GM19397 (cell line): ENCODE measurements around the gene RSAD1.

Source experiments
- ATAC-seq: cut with Tn5 transposase; IDR thresholded peaks from one replicate; pipeline ENCODE4 v1.9.1; 2021; ENCODE audit warnings: mild to moderate bottlenecking, moderate library complexity; ENCODE audit not compliant: unreplicated experiment

The RSAD1 gene

DNA sequence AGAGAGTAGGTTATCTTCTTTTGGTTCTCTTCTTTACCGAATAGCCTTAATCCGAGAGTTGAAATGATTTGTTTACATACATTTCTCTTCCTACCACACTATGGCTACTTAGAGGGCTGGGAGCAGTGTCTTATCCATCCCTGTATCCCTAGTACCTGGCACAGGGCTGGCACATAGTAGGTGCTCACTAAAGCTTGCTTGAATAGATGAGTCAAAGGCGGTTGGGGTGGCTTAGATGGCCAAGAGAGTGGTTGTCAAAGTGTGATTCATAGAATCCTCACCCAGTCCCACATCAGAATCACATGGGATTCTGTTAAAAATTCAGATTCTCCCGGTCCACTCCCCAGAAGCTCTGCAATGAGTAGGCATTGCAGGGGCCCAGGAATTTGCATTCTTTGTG lies 21.0 kb upstream of the RSAD1 start:
- ATAC-seq, result no peak

- ATAC-seq, result no peak
Observed at GRCh38 chr17:50458270-50458669, 20.4 kb upstream of the RSAD1 start.

- no peak for ATAC-seq
Observed at GRCh38 chr17:50458701-50459676, 19.7 kb upstream of the RSAD1 start.

DNA sequence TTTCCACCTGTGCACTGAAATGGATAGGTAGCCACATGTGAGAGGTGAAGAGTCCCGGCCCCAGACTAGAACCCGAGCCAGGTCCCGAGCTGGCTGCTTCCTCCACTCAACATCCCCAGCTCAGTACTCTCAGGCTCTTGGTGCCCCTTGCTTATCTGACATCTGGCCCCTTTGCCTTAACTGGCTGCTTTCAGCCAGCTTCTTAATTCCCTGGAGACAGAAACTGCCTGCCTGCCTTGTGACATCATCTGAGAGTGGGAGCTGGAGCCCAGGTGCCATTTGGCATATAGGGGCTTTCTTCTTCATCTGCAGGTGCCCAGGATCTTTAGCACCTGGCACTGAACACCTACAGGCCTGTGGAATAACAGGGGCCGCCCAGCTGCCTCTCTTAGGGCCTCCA lies 18.9 kb upstream of the RSAD1 start:
- no peak for ATAC-seq

DNA sequence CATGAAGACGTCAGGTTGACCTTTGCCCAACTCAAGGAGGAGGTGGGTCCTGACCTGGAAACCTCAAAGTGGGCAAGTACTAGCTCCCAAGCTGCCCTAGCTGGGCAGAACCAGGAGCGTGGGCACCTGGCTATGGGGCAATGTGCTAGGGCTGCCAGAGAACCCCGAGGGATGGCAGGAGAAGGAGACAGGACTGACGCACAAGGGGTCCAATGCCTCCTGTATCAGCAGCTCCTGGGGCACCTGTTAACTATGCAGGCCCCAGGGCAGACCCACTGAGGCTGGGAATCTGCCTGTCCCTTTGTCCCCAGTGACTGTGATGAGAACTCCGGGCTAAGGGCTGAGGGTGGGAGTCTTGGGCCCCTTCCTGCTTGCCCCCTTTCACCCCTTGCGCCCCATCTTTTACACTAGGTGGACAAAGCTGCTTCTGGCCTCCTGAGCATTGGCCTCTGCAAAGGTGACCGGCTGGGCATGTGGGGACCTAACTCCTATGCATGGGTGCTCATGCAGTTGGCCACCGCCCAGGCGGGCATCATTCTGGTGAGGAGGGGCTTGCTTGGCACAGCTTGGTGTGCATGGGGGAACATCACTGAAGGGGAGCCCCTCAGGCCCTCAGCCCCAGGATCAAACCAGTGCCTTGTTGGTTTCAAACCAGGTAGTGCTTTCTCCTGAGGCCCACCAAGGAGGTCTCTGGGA lies 17.7 kb upstream of the RSAD1 start:
- ATAC-seq, result no peak

- ATAC-seq, result no peak
Observed at GRCh38 chr17:50461550-50462132, 17.0 kb upstream of the RSAD1 start.

DNA sequence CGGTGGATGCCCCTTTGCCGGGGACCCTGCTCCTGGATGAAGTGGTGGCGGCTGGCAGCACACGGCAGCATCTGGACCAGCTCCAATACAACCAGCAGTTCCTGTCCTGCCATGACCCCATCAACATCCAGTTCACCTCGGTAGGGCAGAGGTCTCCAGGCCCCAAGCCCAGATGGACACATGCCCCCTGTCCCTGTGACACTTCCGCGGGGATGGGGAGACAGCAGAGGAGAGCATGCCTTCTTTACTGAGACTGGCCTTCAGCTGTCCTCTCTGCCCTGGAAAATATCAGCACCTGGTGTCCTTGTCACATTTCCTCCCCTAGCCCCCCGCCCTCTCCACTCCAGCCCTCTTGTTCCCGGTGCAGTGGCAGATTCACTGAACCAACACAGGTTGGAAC lies 16.2 kb upstream of the RSAD1 start:
- ATAC-seq, result no peak

DNA sequence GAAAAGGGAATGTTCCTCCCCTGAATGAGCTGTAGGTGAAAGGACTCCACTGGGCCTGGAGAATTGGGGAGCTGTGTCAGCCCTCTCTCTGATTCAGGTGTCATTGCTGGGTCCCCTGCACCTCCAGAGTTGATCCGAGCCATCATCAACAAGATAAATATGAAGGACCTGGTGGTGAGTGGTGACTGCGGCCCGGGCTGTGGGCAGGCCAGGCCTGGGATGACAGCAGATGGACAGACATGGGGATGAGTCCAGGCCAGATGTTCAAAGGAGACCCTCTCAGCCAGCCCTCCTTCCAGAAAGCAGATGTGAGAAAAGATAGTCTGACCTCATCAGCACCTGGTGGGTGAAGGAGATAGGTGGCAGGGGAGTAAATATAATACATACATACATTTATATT lies 14.5 kb upstream of the RSAD1 start:
- ATAC-seq, result no peak

DNA sequence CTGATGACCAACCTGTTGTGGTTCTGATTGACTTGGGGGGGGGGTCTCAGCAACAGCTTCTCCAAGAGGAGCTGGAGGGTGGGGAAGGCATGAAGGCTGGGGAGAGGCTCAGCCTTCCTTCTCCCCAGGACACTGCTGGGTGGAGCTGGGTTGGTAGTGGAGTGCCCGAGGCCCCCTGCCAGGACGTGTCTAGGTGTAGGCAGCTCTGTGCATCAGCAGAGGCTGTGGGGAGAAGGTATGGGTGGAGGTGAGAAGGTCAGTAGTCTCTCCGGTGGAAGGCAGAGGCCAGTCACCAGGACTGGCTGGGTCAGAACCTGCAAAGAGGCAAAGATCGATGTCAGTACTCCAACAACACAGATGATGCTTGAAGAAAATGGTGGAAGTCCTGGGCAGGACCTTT lies 13.9 kb upstream of the RSAD1 start:
- no peak for ATAC-seq

DNA sequence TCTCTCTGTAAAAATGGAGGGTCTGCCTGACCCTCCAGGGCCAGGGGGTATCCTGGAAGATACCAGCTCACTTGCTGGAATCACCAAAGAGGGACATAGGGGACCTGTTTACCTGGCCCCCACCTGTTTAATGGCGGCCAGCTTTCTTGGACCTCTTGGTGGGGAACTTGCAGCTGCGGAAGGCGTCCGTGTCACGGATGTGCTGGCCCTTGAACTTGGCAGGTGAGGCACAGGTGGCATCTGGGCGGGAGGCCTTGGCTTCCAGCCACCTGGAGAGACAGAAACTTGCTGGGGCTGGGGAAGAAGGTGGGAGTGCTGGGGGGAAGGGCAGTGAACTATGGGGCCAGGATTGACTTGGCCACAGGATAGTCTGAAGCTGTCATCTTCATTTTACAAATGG lies 13.5 kb upstream of the RSAD1 start:
- ATAC-seq, result no peak

GRCh38 chr17:50465635-50466034 lies 13.0 kb upstream of the RSAD1 start:
- ATAC-seq, result no peak

DNA sequence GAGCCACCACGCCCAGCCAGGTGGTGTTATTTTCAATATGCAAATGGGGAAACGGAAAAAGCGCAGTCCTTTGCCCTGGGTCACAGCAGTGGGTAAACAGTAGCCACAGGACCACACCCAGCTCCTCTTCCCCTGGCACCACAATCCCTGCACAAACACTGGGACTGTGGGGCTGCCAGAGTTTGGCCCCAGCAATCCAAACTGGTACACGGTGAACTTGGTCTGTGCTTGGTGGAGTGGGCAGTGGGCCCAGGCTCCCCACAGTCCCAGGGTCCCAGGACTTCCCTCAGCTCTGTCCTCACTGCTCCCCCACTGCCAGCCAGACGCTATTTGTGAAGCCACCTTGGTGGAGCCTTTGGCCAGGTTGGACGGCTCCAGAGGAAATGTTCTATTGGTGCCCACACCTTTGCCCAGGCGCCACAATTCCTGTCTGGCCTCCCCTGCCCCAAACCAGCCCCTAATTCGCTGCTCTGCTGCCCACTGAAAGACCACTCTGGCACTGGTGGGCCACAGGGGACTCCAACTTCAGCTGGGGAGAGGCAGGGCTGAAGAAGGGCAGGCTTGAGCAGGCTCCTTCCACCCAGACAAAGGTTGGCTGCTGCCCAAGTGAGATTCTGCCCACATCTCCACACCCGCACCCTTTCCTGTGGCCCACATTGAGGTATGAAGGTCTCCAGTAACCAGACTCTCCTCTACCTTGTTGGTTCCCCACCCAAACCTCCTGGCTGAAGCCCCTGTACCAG lies 12.1 kb upstream of the RSAD1 start:
- no peak for ATAC-seq

DNA sequence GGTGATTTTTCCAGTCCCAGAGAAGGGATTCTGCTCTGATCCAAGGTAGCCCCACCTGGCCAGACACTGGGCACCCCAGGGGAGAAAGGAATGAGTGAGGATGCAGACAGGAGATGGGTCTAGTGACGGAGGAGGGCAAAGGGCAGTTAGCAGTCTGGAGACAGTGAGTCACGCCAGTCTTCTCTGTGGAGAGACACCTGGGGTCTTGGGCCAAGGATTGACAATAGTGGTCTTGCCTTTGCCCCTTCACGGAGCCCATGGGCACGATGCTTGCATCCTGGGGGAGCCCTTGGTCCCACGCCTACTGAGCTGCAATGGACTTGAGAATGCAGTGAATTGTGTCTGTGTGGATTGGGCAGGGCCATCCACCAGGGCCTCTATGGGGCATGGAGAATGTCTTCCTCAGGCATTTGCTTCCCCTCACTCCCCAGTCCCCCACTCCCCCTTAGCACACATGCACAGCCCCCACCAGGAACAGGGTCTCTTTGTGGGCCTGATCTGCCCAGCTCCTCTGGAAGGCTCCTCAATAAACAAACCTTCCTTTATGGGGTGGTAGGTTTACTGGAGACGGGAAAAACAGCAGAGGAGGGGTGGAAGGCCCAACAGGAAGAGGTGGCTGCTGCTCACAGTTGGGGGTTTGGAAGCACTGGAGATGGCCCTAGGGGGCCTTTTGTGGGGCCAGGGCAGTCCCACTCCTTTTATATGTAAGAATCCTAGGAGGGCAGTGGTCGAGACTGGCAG lies 11.4 kb upstream of the RSAD1 start:
- no peak for ATAC-seq

GRCh38 chr17:50467855-50468303 lies 10.8 kb upstream of the RSAD1 start:
- no peak for ATAC-seq

DNA sequence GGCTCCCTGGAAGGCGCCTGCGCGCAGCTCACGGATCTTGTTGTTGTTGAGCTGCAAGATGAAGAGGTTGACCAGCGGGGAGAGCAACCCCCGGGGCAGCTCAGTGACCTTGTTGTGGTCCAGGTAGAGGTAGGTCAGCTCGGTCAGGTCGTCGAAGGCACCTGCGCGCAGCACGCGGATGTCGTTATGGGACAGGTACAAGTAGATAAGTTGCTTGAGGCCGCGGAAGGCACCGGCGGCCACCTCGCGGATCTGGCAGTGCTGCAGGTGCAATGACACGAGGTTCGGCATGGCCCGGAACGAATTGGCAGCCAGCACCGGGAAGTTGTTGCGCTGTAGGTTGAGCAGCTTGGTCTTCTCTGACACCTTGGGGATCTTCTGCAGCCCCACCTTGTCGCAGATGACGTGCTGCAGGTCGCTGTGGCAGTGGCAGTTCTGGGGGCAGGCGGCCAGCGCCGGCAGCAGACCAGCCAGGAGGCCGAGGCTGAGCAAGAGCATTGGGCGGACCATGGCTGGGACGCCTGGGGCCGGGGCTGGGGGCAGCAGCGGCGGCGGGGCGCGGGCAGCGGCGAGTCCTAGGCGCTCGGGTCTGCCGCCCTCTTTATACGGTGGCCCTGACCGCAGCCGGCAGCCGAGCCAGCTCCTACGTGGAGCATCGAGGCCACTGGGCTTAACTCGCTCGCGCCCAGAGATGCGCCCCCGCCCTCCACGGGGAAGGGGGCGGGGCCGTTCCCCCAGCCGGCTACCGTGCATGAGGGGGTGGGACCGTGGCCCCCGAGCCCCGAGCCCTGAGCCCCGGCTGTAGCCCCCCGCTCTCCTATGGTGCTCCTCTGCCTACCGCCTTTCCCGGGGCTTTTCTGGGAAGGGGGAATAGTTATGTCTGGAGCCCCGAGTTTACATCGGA lies 10.1 kb upstream of the RSAD1 start, which contains the start of gene CHAD:
TSS of gene CHAD (minus strand) at position 577 of the 904 bp plus-strand sequence. CDS start at position 510, 67 bp downstream.
- no peak for ATAC-seq

DNA sequence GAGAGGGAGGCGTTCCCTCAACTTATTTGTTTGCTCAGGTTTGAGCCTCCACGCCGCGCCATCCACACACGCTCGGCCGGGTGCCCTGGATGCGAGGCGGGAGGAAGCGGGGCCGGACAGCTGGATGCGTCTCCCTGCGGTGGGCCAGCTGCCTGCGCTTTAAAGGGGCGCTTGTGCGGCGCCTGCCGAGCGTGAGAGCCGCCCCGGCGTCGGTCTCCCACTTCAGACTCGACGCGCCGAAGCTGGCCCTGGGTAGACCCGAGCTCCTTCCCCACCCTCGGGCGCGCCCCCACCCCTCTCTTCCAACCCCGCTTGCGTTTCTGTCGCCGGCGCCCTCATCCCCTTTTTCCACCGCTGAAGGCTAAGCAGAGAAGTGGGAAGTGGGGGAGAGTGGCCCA lies 9.5 kb upstream of the RSAD1 start:
- no peak for ATAC-seq

- ATAC-seq, result no peak
Observed at GRCh38 chr17:50469671-50470305, 8.9 kb upstream of the RSAD1 start.

DNA sequence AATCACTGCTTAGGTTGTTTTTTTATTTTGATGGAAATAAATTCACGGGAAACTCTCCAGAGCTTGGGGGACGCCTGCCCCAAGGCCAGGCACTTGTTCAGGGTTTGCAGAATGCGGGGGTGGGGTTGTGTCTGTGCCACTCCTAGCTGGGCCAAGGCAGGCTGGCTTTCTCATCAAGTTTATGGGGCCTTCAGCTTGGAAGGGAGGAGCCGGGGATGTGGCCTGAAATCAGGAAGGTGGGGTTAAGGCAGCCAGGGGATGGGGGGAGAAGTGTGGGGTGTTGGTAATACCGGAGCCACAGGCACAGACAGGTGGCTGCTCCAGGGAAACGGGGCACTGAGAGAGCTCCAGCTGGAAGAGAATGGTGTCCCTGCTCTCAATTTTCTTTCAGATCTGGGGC lies 8.2 kb upstream of the RSAD1 start:
- no peak for ATAC-seq
